SK-N-MC (cell line): ENCODE measurements around the gene RCSD1.
"Not testable (repeated sequence)": the region's sequence is repeated elsewhere in the genome, so short reads cannot be mapped to it uniquely, and the experiment has no call there.

ENCODE experiments used
- DNase-seq: peaks from one replicate; pipeline ENCODE4 v3.0.0-alpha.2; 2011; ENCODE audit warnings: low read depth, low spot score
- H3K27ac ChIP-seq: fragments of 200-600 bp; sonication (generic); 2 replicates; pipeline ENCODE4 v1.5.1; 2016; ENCODE audit warnings: mixed run types
- H3K36me3 ChIP-seq: fragments of 200-600 bp; sonication (generic); 2 replicates; pipeline ENCODE4 v1.6.1; 2017; ENCODE audit warnings: antibody characterized with exemption, low read length, mixed read lengths; ENCODE audit not compliant: insufficient read depth
- H3K4me3 ChIP-seq: fragments of 200-600 bp; sonication (generic); 2 replicates; pipeline ENCODE4 v1.5.1; 2016
- H3K9ac ChIP-seq: fragments of 200-600 bp; sonication (generic); 2 replicates; pipeline ENCODE4 v1.8.0; 2017; ENCODE audit warnings: mixed run types, mixed read lengths; ENCODE audit not compliant: insufficient read length
- H3K9me3 ChIP-seq: fragments of 200-600 bp; sonication (generic); 2 replicates; pipeline ENCODE4 v1.6.1; 2017; ENCODE audit warnings: low read depth, mild to moderate bottlenecking, antibody characterized with exemption, low read length, moderate library complexity, mixed read lengths
- EZH2 ChIP-seq: fragments of 200-600 bp; sonication (generic); IDR thresholded peaks from one replicate; pipeline ENCODE4 v1.6.1; 2017; ENCODE audit warnings: antibody characterized with exemption
- FOXP2 ChIP-seq: optimal IDR thresholded peaks from 2 replicates; pipeline ENCODE3; 2011; ENCODE audit warnings: mild to moderate bottlenecking, moderate library complexity; ENCODE audit not compliant: insufficient read depth; ENCODE audit errors: extremely low read length, control extremely low read depth
- POLR2AphosphoS5 ChIP-seq: IDR thresholded peaks from 2 replicates; pipeline ENCODE4 v1.6.1; 2012; ENCODE audit warnings: mild to moderate bottlenecking, low read depth, low read length, borderline replicate concordance

RCSD1 gene

DNA sequence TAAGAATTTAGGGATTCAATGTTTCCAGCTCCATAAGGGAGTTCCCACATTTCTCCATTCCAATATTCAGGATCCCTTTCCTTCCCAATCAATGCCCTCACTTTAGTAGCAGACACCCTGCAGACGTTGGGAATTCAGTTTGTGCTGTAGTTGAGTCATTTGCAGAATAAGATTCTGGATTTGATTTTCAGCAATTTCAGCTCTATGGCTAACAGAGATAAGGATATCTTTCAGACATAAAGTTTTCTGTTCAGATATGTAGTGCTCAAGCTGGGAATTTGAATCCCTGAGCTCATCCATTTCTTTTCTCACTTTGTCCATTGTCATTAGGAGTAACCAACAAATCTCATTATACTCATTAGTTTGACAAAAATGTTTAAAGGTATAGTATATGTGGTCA lies 104.8 kb downstream of the RCSD1 start:
- no peak overlapping the region for H3K4me3 ChIP-seq
- H3K36me3 ChIP-seq, result peaks cover 15% of the 10 kb centered on the region
- no peaks in the 10 kb centered on the region for H3K9me3 ChIP-seq
- DNase-seq, result no peak
- H3K9ac ChIP-seq, result no peak overlapping the region
- H3K27ac ChIP-seq, result no peak overlapping the region
- TF ChIP-seq POLR2AphosphoS5 (no peak), EZH2 (no peak), FOXP2 (no peak)

DNA sequence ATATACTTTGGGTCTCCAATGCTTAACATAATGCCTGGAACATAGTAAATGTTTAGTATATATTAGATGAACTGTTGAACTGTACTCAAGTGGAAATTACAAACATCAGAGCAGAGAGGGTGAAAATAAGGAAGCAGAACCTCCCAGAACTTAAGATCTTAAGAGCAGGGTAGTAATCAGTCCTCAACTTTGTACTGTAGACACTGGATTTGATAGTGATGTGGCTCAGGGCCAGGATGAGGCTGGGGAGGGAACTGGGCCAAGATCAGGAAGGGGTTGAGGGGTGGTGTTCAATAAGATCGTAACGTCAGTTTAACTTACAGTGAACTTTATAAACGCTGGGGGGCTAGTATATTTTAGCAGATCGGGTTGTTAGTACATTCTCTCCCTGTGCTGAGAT lies 107.1 kb downstream of the RCSD1 start:
- Histone ChIP-seq H3K9ac (no peak overlapping the region), H3K27ac (no peak overlapping the region), H3K36me3 (peaks cover 7% of the 10 kb centered on the region; the same call in 1 of the 2 replicates), H3K4me3 (no peak overlapping the region), H3K9me3 (no peaks in the 10 kb centered on the region)
- no peak for TF ChIP-seq POLR2AphosphoS5
- TF ChIP-seq EZH2, result no peak
- no peak for TF ChIP-seq FOXP2
- no peak for DNase-seq

- TF ChIP-seq EZH2, result no peak
- no peak for TF ChIP-seq FOXP2
- Histone ChIP-seq H3K36me3 (peaks cover 5% of the 10 kb centered on the region; the same call in 1 of the 2 replicates), H3K27ac (no peak overlapping the region), H3K9ac (no peak overlapping the region), H3K4me3 (no peak overlapping the region), H3K9me3 (no peaks in the 10 kb centered on the region)
- DNase-seq, result no peak
These were observed 108.1 kb downstream of the RCSD1 start for GRCh38 chr1:167738158-167738557.

DNA sequence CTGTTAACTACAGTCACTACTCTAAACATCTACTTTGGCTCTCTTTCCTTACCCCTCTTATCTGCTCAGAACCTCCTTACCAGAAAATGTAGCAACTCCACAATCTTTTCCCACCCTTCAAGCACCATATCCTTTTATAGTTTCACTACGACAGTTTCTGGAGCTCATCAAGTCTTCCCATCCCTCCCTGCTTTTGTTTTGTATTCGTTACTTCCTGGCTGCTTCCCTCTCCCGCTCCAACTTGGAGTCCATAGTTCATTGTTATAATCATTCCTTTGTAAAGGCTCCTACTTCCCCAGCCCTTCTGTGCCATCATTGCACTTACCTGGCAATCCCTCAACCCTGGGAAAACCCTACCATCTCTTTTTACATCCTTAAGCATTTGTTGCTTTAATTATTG lies 109.7 kb downstream of the RCSD1 start:
- H3K9me3 ChIP-seq, result no peaks in the 10 kb centered on the region
- no peak overlapping the region for H3K4me3 ChIP-seq
- H3K9ac ChIP-seq, result no peak overlapping the region
- TF ChIP-seq POLR2AphosphoS5, result no peak
- TF ChIP-seq FOXP2, result no peak
- no peak for TF ChIP-seq EZH2
- H3K27ac ChIP-seq, result no peak overlapping the region
- no peak for DNase-seq
- H3K36me3 ChIP-seq, result peaks cover 4% of the 10 kb centered on the region; the same call in 1 of the 2 replicates

GRCh38 chr1:167741103-167741502 lies 111.1 kb downstream of the RCSD1 start:
- not testable (repeated sequence) for H3K9ac ChIP-seq, DNase-seq, H3K36me3 ChIP-seq, H3K4me3 ChIP-seq, H3K9me3 ChIP-seq, H3K27ac ChIP-seq

GRCh38 chr1:167742392-167743057 lies 112.5 kb downstream of the RCSD1 start:
- not testable (repeated sequence) for H3K9me3 ChIP-seq, H3K4me3 ChIP-seq, H3K9ac ChIP-seq, H3K27ac ChIP-seq, H3K36me3 ChIP-seq, DNase-seq

GRCh38 chr1:167744901-167745300 lies 114.9 kb downstream of the RCSD1 start:
- Histone ChIP-seq H3K9me3 (no peaks in the 10 kb centered on the region), H3K36me3 (no peaks in the 10 kb centered on the region), H3K4me3 (no peak overlapping the region), H3K27ac (no peak overlapping the region), H3K9ac (no peak overlapping the region)
- DNase-seq, result no peak
- no peak for TF ChIP-seq EZH2
- no peak for TF ChIP-seq FOXP2
- no peak for TF ChIP-seq POLR2AphosphoS5

- H3K36me3 ChIP-seq, result no peaks in the 10 kb centered on the region
- DNase-seq, result no peak
- no peak overlapping the region for H3K9ac ChIP-seq
- TF ChIP-seq EZH2 (no peak), FOXP2 (no peak), POLR2AphosphoS5 (no peak)
- H3K27ac ChIP-seq, result no peak overlapping the region
- H3K4me3 ChIP-seq, result no peak overlapping the region
- H3K9me3 ChIP-seq, result no peaks in the 10 kb centered on the region
These were observed 116.1 kb downstream of the RCSD1 start for GRCh38 chr1:167746013-167746672.
